GM12892 (cell line): ENCODE measurements around the gene OPA1.

Experiments
- POLR2A ChIP-seq: IDR thresholded peaks from 2 replicates; pipeline ENCODE4 v1.6.1; 2011; ENCODE audit warnings: low read depth, low read length, control low read depth
- TAF1 ChIP-seq: IDR thresholded peaks from 2 replicates; pipeline ENCODE4 v1.6.1; 2011; ENCODE audit warnings: low read depth, mild to moderate bottlenecking, control low read depth, low read length, borderline replicate concordance

GRCh38 chr3:193559100-193559499, 33.9 kb upstream of the OPA1 start:
- TF ChIP-seq POLR2A (no peak), TAF1 (no peak)
